ENCODE results near the gene HSPA9. TPM values are rescaled to one million over a fixed set of nuclear protein-coding genes. Genes with fewer than 3 reads are reported as not detected.

Gene HSPA9
- total and polyA plus RNA-seq, 2 of the 8 experiments (the other 6 are each of a cell fraction or from before 2014, with no cell fraction given) = 191 to 395 TPM

DNA sequence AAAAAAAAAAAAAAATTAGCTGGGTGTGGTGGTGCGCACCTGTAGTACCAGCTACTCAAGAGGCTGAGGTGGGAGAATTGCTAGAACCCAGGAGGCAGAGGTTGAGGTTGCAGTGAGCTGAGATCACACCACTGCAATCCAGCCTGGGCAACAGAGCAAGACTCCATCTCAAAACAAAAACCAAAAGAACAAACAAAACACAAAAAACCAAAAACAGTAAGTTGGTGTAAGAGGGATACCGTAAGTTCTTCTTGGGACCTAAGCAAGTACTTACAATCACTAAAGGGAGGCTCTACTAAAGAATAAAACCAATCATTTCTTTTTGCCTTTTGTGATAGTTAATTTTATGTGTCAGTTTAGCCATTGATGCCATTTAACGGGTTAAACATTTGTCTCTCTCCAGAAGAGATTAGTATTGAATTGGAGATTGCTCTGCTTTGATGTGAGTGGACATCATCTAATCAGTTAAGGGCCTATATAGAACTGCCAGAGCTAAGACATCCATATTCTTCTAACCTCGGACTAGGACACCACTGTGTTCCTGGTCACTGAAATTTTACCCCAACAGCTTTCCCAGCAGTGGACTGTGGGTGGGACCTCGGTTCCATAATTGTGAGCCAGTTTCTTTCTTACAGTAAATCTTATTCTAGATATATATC lies 21.6 kb downstream of the HSPA9 start (continued):
- TF ChIP-seq, protein P1, sequence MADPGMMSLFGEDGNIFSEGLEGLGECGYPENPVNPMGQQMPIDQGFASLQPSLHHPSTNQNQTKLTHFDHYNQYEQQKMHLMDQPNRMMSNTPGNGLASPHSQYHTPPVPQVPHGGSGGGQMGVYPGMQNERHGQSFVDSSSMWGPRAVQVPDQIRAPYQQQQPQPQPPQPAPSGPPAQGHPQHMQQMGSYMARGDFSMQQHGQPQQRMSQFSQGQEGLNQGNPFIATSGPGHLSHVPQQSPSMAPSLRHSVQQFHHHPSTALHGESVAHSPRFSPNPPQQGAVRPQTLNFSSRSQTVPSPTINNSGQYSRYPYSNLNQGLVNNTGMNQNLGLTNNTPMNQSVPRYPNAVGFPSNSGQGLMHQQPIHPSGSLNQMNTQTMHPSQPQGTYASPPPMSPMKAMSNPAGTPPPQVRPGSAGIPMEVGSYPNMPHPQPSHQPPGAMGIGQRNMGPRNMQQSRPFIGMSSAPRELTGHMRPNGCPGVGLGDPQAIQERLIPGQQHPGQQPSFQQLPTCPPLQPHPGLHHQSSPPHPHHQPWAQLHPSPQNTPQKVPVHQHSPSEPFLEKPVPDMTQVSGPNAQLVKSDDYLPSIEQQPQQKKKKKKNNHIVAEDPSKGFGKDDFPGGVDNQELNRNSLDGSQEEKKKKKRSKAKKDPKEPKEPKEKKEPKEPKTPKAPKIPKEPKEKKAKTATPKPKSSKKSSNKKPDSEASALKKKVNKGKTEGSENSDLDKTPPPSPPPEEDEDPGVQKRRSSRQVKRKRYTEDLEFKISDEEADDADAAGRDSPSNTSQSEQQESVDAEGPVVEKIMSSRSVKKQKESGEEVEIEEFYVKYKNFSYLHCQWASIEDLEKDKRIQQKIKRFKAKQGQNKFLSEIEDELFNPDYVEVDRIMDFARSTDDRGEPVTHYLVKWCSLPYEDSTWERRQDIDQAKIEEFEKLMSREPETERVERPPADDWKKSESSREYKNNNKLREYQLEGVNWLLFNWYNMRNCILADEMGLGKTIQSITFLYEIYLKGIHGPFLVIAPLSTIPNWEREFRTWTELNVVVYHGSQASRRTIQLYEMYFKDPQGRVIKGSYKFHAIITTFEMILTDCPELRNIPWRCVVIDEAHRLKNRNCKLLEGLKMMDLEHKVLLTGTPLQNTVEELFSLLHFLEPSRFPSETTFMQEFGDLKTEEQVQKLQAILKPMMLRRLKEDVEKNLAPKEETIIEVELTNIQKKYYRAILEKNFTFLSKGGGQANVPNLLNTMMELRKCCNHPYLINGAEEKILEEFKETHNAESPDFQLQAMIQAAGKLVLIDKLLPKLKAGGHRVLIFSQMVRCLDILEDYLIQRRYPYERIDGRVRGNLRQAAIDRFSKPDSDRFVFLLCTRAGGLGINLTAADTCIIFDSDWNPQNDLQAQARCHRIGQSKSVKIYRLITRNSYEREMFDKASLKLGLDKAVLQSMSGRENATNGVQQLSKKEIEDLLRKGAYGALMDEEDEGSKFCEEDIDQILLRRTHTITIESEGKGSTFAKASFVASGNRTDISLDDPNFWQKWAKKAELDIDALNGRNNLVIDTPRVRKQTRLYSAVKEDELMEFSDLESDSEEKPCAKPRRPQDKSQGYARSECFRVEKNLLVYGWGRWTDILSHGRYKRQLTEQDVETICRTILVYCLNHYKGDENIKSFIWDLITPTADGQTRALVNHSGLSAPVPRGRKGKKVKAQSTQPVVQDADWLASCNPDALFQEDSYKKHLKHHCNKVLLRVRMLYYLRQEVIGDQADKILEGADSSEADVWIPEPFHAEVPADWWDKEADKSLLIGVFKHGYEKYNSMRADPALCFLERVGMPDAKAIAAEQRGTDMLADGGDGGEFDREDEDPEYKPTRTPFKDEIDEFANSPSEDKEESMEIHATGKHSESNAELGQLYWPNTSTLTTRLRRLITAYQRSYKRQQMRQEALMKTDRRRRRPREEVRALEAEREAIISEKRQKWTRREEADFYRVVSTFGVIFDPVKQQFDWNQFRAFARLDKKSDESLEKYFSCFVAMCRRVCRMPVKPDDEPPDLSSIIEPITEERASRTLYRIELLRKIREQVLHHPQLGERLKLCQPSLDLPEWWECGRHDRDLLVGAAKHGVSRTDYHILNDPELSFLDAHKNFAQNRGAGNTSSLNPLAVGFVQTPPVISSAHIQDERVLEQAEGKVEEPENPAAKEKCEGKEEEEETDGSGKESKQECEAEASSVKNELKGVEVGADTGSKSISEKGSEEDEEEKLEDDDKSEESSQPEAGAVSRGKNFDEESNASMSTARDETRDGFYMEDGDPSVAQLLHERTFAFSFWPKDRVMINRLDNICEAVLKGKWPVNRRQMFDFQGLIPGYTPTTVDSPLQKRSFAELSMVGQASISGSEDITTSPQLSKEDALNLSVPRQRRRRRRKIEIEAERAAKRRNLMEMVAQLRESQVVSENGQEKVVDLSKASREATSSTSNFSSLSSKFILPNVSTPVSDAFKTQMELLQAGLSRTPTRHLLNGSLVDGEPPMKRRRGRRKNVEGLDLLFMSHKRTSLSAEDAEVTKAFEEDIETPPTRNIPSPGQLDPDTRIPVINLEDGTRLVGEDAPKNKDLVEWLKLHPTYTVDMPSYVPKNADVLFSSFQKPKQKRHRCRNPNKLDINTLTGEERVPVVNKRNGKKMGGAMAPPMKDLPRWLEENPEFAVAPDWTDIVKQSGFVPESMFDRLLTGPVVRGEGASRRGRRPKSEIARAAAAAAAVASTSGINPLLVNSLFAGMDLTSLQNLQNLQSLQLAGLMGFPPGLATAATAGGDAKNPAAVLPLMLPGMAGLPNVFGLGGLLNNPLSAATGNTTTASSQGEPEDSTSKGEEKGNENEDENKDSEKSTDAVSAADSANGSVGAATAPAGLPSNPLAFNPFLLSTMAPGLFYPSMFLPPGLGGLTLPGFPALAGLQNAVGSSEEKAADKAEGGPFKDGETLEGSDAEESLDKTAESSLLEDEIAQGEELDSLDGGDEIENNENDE (IDR thresholded peaks at IDR 0.05; ENCODE audit: insufficient replicate concordance, low read length) = no peak
- TF ChIP-seq POLR2AphosphoS5 (IDR thresholded peaks at IDR 0.05; ENCODE audit: low read depth, low read length) (peak; percentile 63; the same call in 1 of the 2 replicates), BACH1 (IDR thresholded peaks at IDR 0.05; ENCODE audit: low read length) (no peak), POLR2A (IDR thresholded peaks at IDR 0.05; ENCODE audit: control extremely low read depth in 1 of 2, low read depth in 2 of 2, low read length in 2 of 2) (0 out of 3 replicates have a peak, but pooled peaks of 1 of the 2 experiments have one; percentile 58), SIRT6 (IDR thresholded peaks at IDR 0.05; ENCODE audit: low read length) (no peak), TEAD4 (IDR thresholded peaks at IDR 0.05; ENCODE audit: low read depth, low read length) (no peak)
